Neural progenitor cell (in vitro differentiated cells): Measurements from ENCODE around the gene TSPAN5. TPM values are rescaled to one million over a fixed set of nuclear protein-coding genes. Genes with fewer than 3 reads are reported as not detected.
"Not testable (repeated sequence)": the region's sequence is repeated elsewhere in the genome, so short reads cannot be mapped to it uniquely, and the experiment has no call there.

Source experiments
- DNase-seq: peaks from one replicate; pipeline ENCODE4 v3.0.0-alpha.2; 2016; ENCODE audit warnings: low spot score
- H2AFZ ChIP-seq: fragments of 200-600 bp; sonication (generic); replicated peaks from 2 replicates; pipeline ENCODE4 v1.6.1; 2016; ENCODE audit warnings: antibody characterized with exemption
- H3F3A ChIP-seq: fragments of 200-600 bp; sonication (generic); 2 replicates; pipeline ENCODE4 v1.6.1; 2016; ENCODE audit warnings: antibody characterized with exemption, low read depth
- H3K27ac ChIP-seq: fragments of 200-600 bp; sonication (generic); 2 replicates; pipeline ENCODE4 v1.5.1; 2016; ENCODE audit warnings: mild to moderate bottlenecking
- H3K27me3 ChIP-seq: fragments of 200-600 bp; sonication (generic); 2 replicates; pipeline ENCODE4 v1.6.1; 2016; ENCODE audit warnings: mild to moderate bottlenecking, moderate library complexity
- H3K36me3 ChIP-seq: fragments of 200-600 bp; sonication (generic); 2 replicates; pipeline ENCODE4 v1.5.1; 2016
- H3K4me1 ChIP-seq: fragments of 200-600 bp; sonication (generic); 2 replicates; pipeline ENCODE4 v1.6.1; 2016; ENCODE audit warnings: mixed run types
- H3K4me2 ChIP-seq: fragments of 200-600 bp; sonication (generic); 2 replicates; pipeline ENCODE4 v1.6.1; 2016
- H3K4me3 ChIP-seq: fragments of 200-600 bp; sonication (generic); 2 replicates; pipeline ENCODE4 v1.5.1; 2016
- H3K79me2 ChIP-seq: fragments of 200-600 bp; sonication (generic); 2 replicates; pipeline ENCODE4 v1.6.1; 2016; ENCODE audit warnings: low read depth
- H3K9ac ChIP-seq: fragments of 200-600 bp; sonication (generic); 2 replicates; pipeline ENCODE4 v1.6.1; 2016
- H3K9me3 ChIP-seq: fragments of 200-600 bp; sonication (generic); 2 replicates; pipeline ENCODE4 v1.5.1; 2016; ENCODE audit warnings: low read depth
- H4K20me1 ChIP-seq: fragments of 200-600 bp; sonication (generic); 2 replicates; pipeline ENCODE4 v1.6.1; 2016; ENCODE audit warnings: low read depth
- H3K27ac Mint-ChIP-seq: 3 replicates; pipeline ENCODE4 v1.8.0; 2021; ENCODE audit warnings: mixed read lengths
- H3K27me3 Mint-ChIP-seq: 2 replicates; pipeline ENCODE4 v1.8.0; 2022; ENCODE audit warnings: low read depth, mild to moderate bottlenecking, inconsistent platforms, moderate library complexity, mixed read lengths; ENCODE audit not compliant: insufficient read depth
- H3K36me3 Mint-ChIP-seq: 3 replicates; pipeline ENCODE4 v1.8.0; 2021; ENCODE audit warnings: mixed read lengths
- H3K4me1 Mint-ChIP-seq: 3 replicates; pipeline ENCODE4 v1.8.0; 2021; ENCODE audit warnings: mixed read lengths
- H3K4me3 Mint-ChIP-seq: 3 replicates; pipeline ENCODE4 v1.8.0; 2021; ENCODE audit warnings: mild to moderate bottlenecking, moderate library complexity, mixed read lengths
- H3K9me3 Mint-ChIP-seq: 3 replicates; pipeline ENCODE4 v1.8.0; 2020; ENCODE audit warnings: mixed read lengths
- EZH2 ChIP-seq: fragments of 200-600 bp; sonication (generic); IDR thresholded peaks from 2 replicates; pipeline ENCODE4 v1.6.1; 2017; ENCODE audit warnings: antibody characterized with exemption, mild to moderate bottlenecking, moderate library complexity
- EZH2phosphoT487 ChIP-seq: fragments of 200-600 bp; sonication (generic); IDR thresholded peaks from 2 replicates; pipeline ENCODE4 v1.6.1; 2017; ENCODE audit warnings: antibody characterized with exemption
- total RNA-seq: library from RNA; depleted of rRNA; stranded (reverse); fragments of >200 nt; gene quantifications from 2 replicates; pipeline ENCODE4 v1.2.3, GENCODE V29; 2015; ENCODE audit warnings: low replicate concordance
- TF ChIP-seq, protein P1 (sequence below): fragments of 200-600 bp; sonication (generic); IDR thresholded peaks from 2 replicates; pipeline ENCODE4 v1.5.1; 2017; ENCODE audit warnings: antibody characterized with exemption, mild to moderate bottlenecking

TSPAN5 gene
- total RNA-seq, 1 donor from 2014 or later, result 34.9 TPM

DNA sequence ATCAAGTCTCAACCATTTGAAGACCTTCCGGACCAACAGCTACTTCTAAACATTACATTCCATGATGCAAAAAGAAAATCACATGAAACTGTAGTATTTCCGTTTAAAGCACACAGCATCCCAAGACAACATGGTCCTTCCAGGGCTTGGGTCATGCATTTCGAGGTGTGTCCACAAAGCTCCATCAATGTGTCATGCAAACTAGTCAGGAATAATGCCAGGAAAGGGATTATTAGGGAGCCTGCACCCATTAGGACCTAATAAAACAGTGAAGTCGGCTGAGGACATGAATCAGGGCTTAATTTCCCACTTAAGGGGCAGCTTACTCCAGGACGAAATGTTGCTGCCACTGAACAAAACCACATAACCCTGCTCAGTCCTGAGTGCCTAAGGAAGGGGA, 177.9 kb downstream of the TSPAN5 start:
- Histone ChIP-seq H2AFZ (no peak overlapping the region), H3K4me1 (no peaks in the 10 kb centered on the region), H3K27me3 (no peaks in the 10 kb centered on the region), H3F3A (no peaks in the 10 kb centered on the region), H3K36me3 (no peaks in the 10 kb centered on the region), H3K27ac (no peak overlapping the region), H4K20me1 (no peaks in the 10 kb centered on the region), H3K4me2 (no peak overlapping the region), H3K9me3 (no peaks in the 10 kb centered on the region), H3K79me2 (no peaks in the 10 kb centered on the region), H3K4me3 (no peak overlapping the region), H3K9ac (no peak overlapping the region)
- no peak overlapping the region for H3K4me3 Mint-ChIP-seq
- peaks cover under 1% of the 10 kb centered on the region for H3K27me3 Mint-ChIP-seq
- no peak overlapping the region for H3K27ac Mint-ChIP-seq
- no peaks in the 10 kb centered on the region for H3K9me3 Mint-ChIP-seq
- H3K4me1 Mint-ChIP-seq, result no peaks in the 10 kb centered on the region
- TF ChIP-seq EZH2phosphoT487 (no peak), EZH2 (no peak)
- TF ChIP-seq, protein P1, sequence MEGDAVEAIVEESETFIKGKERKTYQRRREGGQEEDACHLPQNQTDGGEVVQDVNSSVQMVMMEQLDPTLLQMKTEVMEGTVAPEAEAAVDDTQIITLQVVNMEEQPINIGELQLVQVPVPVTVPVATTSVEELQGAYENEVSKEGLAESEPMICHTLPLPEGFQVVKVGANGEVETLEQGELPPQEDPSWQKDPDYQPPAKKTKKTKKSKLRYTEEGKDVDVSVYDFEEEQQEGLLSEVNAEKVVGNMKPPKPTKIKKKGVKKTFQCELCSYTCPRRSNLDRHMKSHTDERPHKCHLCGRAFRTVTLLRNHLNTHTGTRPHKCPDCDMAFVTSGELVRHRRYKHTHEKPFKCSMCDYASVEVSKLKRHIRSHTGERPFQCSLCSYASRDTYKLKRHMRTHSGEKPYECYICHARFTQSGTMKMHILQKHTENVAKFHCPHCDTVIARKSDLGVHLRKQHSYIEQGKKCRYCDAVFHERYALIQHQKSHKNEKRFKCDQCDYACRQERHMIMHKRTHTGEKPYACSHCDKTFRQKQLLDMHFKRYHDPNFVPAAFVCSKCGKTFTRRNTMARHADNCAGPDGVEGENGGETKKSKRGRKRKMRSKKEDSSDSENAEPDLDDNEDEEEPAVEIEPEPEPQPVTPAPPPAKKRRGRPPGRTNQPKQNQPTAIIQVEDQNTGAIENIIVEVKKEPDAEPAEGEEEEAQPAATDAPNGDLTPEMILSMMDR, result no peak
- no peak for DNase-seq
- H3K36me3 Mint-ChIP-seq, result peaks cover 43% of the 10 kb centered on the region

DNA sequence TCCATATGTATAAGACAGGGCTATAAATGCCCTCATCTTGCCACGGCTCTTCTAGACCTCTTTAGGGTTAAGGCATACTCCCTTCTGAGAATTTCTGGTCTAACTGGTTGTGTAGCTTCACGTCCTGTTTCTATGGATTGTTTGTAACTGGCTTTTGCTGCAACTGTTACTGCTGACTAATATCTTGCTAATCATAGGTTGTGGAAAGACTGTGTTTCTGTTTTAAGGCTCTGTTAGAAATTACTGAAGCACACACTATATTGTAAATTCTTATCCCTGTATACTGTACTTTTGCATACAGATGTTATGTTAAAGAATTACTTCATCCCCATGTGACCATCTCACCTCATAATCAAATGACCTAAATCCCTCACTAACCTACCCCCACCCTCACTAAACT, 178.8 kb downstream of the TSPAN5 start:
- not testable (repeated sequence) for H3K27me3 ChIP-seq, H3K4me2 ChIP-seq, H3K27ac Mint-ChIP-seq, H3K9me3 Mint-ChIP-seq, H3K27me3 Mint-ChIP-seq, H3K9me3 ChIP-seq, H4K20me1 ChIP-seq, H3K36me3 ChIP-seq, H3K4me1 Mint-ChIP-seq, H3K4me3 ChIP-seq, H3F3A ChIP-seq, H3K79me2 ChIP-seq, H3K4me1 ChIP-seq, H3K9ac ChIP-seq, H2AFZ ChIP-seq, DNase-seq, H3K4me3 Mint-ChIP-seq, H3K27ac ChIP-seq
- H3K36me3 Mint-ChIP-seq, result peaks cover 44% of the 10 kb centered on the region

DNA sequence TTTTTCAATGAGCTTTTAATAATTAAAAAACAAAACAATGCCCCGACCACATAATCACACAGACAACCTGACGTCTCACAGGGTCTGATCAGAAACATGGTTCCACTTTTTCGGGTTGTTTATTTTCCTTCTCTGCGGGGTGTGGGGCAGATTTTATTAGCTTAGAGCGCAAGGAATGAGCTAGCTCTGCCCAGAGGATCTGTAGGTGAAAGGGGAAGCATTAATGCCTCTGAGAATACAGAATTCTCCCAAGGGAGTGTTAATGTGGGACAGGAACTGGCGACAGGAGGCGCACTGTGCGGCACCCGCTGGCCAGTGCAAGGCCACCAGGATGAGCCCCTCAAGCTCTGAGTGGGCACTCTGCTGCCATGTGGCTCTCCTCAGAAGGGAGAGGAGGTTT, 181.5 kb downstream of the TSPAN5 start:
- Histone ChIP-seq H2AFZ (no peak overlapping the region), H3K4me2 (no peak overlapping the region), H3K27ac (no peak overlapping the region), H3K79me2 (no peaks in the 10 kb centered on the region), H3K9me3 (no peaks in the 10 kb centered on the region), H3K27me3 (no peaks in the 10 kb centered on the region), H3K9ac (no peak overlapping the region), H3K36me3 (no peaks in the 10 kb centered on the region), H4K20me1 (no peaks in the 10 kb centered on the region), H3F3A (no peaks in the 10 kb centered on the region), H3K4me1 (no peaks in the 10 kb centered on the region), H3K4me3 (no peak overlapping the region)
- H3K9me3 Mint-ChIP-seq, result no peaks in the 10 kb centered on the region
- no peak overlapping the region for H3K4me3 Mint-ChIP-seq
- peaks cover 43% of the 10 kb centered on the region for H3K36me3 Mint-ChIP-seq
- no peak for DNase-seq
- no peak overlapping the region for H3K27ac Mint-ChIP-seq
- no peaks in the 10 kb centered on the region for H3K4me1 Mint-ChIP-seq
- TF ChIP-seq, protein P1, result no peak
- TF ChIP-seq EZH2phosphoT487 (no peak), EZH2 (no peak)
- H3K27me3 Mint-ChIP-seq, result no peaks in the 10 kb centered on the region

DNA sequence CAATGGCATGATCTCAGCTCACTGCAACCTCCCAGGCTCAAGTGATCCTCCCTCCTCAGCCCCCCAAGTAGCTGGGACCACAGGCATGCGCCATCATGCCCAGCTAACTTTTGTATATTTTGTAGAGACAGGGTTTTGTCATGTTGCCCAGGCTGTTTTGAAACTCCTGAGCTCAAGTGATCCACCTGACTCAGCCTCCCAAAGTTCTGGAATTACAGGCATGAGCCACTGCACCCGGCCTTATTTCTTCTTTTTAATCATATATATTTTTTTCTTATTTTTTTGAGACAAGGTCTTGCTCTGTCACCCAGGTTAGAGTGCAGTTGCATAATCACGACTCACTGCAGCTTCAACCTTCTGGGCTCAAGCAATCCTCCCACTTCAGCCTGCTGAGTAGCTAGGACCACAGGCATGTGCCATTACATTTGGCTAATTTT, 184.0 kb downstream of the TSPAN5 start:
- no peak for DNase-seq
- no peak overlapping the region for H3K4me3 Mint-ChIP-seq
- Histone ChIP-seq H3K27me3 (no peaks in the 10 kb centered on the region), H3K9ac (no peak overlapping the region), H4K20me1 (no peaks in the 10 kb centered on the region), H3K4me3 (no peak overlapping the region), H3K27ac (no peak overlapping the region), H3K9me3 (no peaks in the 10 kb centered on the region), H3F3A (no peaks in the 10 kb centered on the region), H3K4me1 (no peaks in the 10 kb centered on the region), H2AFZ (no peak overlapping the region), H3K4me2 (no peak overlapping the region), H3K79me2 (no peaks in the 10 kb centered on the region), H3K36me3 (no peaks in the 10 kb centered on the region)
- no peaks in the 10 kb centered on the region for H3K27me3 Mint-ChIP-seq
- H3K9me3 Mint-ChIP-seq, result no peaks in the 10 kb centered on the region
- peaks cover 54% of the 10 kb centered on the region for H3K36me3 Mint-ChIP-seq
- TF ChIP-seq, protein P1, result no peak
- TF ChIP-seq EZH2 (no peak), EZH2phosphoT487 (no peak)
- H3K4me1 Mint-ChIP-seq, result peaks cover 2% of the 10 kb centered on the region
- no peak overlapping the region for H3K27ac Mint-ChIP-seq
